ENCODE data around the gene MICAL3. TPM values are rescaled to one million over a fixed set of nuclear protein-coding genes. Genes with fewer than 3 reads are reported as not detected.
A peak's percentile ranks its signal among the peaks of the same experiment; 100 is the strongest.

Gene MICAL3
- total and polyA plus RNA-seq, 9 of the 15 experiments (the other 6 are each of a cell fraction or from before 2014, with no cell fraction given), result 0.53 to 32.1 (median 12.3) TPM

- FAIRE-seq, result peak; percentile 26
- peak; percentile 71 to 91 (median 85) for DNase-seq (ENCODE audit: extremely low read depth in 1 of 4, low spot score in 3 of 4)
- peak; percentile 67 for ATAC-seq
- no peak for TF ChIP-seq POLR3G (IDR thresholded peaks at IDR 0.05; ENCODE audit: extremely low read depth, insufficient read length, insufficient replicate concordance)
- no peak for TF ChIP-seq BRD4 (IDR thresholded peaks at IDR 0.05)
- 0 out of 4 replicates have a peak, but pooled peaks of 1 of the 2 experiments have one; percentile 7 for TF ChIP-seq SIN3A (IDR thresholded peaks at IDR 0.05; ENCODE audit: borderline replicate concordance in 2 of 2, control insufficient read depth in 1 of 2, low read depth in 2 of 2, low read length in 2 of 2)
- TF ChIP-seq BCOR (IDR thresholded peaks at IDR 0.05), result no peak
- TF ChIP-seq ELF1 (tag; IDR thresholded peaks at IDR 0.05), result peak; percentile 52; the same call in 1 of the 2 replicates
- no peak for TF ChIP-seq PURB (CRISPR knock-in tag; IDR thresholded peaks at IDR 0.05; ENCODE audit: low read depth)
- no peak for TF ChIP-seq NFYB (IDR thresholded peaks at IDR 0.05; ENCODE audit: extremely low read depth, insufficient read length)
- no peak for TF ChIP-seq ZNF12 (CRISPR knock-in tag; IDR thresholded peaks at IDR 0.05)
- no peak for TF ChIP-seq ZBTB34 (CRISPR knock-in tag; IDR thresholded peaks at IDR 0.05)
- no peak for TF ChIP-seq POLR2H (tag; IDR thresholded peaks at IDR 0.05; ENCODE audit: low read depth)
- no peak for TF ChIP-seq FOXK2 (conservative IDR thresholded peaks at IDR 0.05 in 1 of 2, IDR thresholded peaks at IDR 0.05 in 1 of 2; ENCODE audit: low read depth in 2 of 2)
- TF ChIP-seq RHOXF2B (CRISPR knock-in tag; conservative IDR thresholded peaks at IDR 0.05), result no peak
- no peak for TF ChIP-seq PRDM10 (IDR thresholded peaks at IDR 0.05; ENCODE audit: partially characterized antibody)
- no peak for TF ChIP-seq ZNF551 (CRISPR knock-in tag; IDR thresholded peaks at IDR 0.05)
- no peak for TF ChIP-seq ARID3A (IDR thresholded peaks at IDR 0.05; ENCODE audit: borderline replicate concordance, low read depth, low read length)
These were observed 250.0 kb downstream of the MICAL3 start, which contains the start of gene BID for GRCh38 chr22:17774206-17774925. Gene BID, minus strand, starts transcription at chr22:17774469. Its CDS starts 24,353 bp downstream, at chr22:17750116.

More at GRCh38 chr22:17774206-17774925, 250.0 kb downstream of the MICAL3 start, which contains the start of gene BID:
- in situ Hi-C loops (cut with MboI), result no loop called here
- Histone ChIP-seq H3K27me3 (ENCODE audit: control insufficient read depth in 2 of 2, insufficient read depth in 2 of 2, low read length in 2 of 2) (no peaks in the 10 kb centered on the region), H3K4me2 (ENCODE audit: insufficient read depth, low read length) (peak within 1 kb of the TSS; percentile 82), H3K9me3 (replicated peaks; ENCODE audit: control insufficient read depth, insufficient read depth, low read depth, low read length) (no peaks in the 10 kb centered on the region), H3K79me2 (ENCODE audit: control insufficient read depth, insufficient read depth, low read length) (peaks cover 45% of the 10 kb centered on the region), H3K9ac (ENCODE audit: insufficient read depth in 1 of 2, low read depth in 2 of 2, low read length in 2 of 2) (peak within 1 kb of the TSS; percentile 69 to 92), H3K27ac (ENCODE audit: extremely low read depth, low read depth, low read length) (peak within 1 kb of the TSS; percentile 81; the same call in 2 of the 3 replicates), H3K36me3 (ENCODE audit: control insufficient read depth, insufficient read depth, low read length) (peaks cover 15% of the 10 kb centered on the region; the same call in 2 of the 3 replicates), H3K4me1 (replicated peaks in 1 of 2; ENCODE audit: control insufficient read depth in 2 of 2, insufficient read depth in 2 of 2, low read length in 2 of 2) (peaks cover 19 to 72% of the 10 kb centered on the region in 2 experiments), H4K20me1 (replicated peaks; ENCODE audit: control insufficient read depth, insufficient read depth, low read length) (peaks cover 38% of the 10 kb centered on the region), H2AFZ (ENCODE audit: low read depth, low read length) (peak within 1 kb of the TSS; percentile 89), H3K9me1 (ENCODE audit: control insufficient read depth, insufficient read depth, low read length) (no peaks in the 10 kb centered on the region), H3K4me3 (peak within 1 kb of the TSS; percentile 76)
- ChIA-PET POLR2A (interaction anchor here (0.5 to 7.0 kb wide), 8 partner anchors 11 to 685 kb away, joined by 3 to 54 read pairs (median 5); no protein-coding TSS in a partner anchor), CTCF (ENCODE audit: low intra/inter-chr PET ratio) (no interaction called here)
- intact Hi-C loops (cut with micrococcal nuclease), result loop anchor here (10.0 kb wide), 1 partner anchor 290 kb away; no protein-coding TSS in a partner anchor
- no TSS peak for BruUV-seq (replicated peaks)
- WGBS (ENCODE audit: insufficient coverage, low coverage, missing lambda C conversion rate), result 2% methylated on average over 12 of the region's 64 CpGs

Data from K562 (cell line).